H1 (cell line): ENCODE results near the gene DAP. TPM values are rescaled to one million over a fixed set of nuclear protein-coding genes. Genes with fewer than 3 reads are reported as not detected.
A peak's percentile ranks its signal among the peaks of the same experiment; 100 is the strongest.

Experiments used
- CTCF ChIA-PET: fragments of 300-600 bp; sonication (Branson Sonifier 250); formaldehyde crosslinking; loops from one replicate; lab custom pipeline; 2021; ENCODE audit not compliant: partially characterized antibody; lab: Charles Lee
- POLR2A ChIA-PET: fragments of 300-600 bp; sonication (Branson Sonifier 250); formaldehyde crosslinking; loops from one replicate; lab custom pipeline; 2021; ENCODE audit warnings: inconsistent platforms; ENCODE audit not compliant: partially characterized antibody; lab: Charles Lee
- DNase-seq, 2 experiments: peaks; one replicate each; pipeline versions ENCODE4 v3.0.0 to v3.0.0-alpha.2; 2010 to 2022; ENCODE audit warnings: low spot score in 2 of 2, low read depth in 1 of 2, mixed read lengths in 1 of 2
- FAIRE-seq: peaks from 2 replicates; lab custom pipeline; 2011; peaks lifted over from hg19 to GRCh38; lab: Jason Lieb, UNC
- H2AFZ ChIP-seq: 2 replicates; pipeline ENCODE4 v1.8.1; 2012; ENCODE audit warnings: low read length, inconsistent platforms
- H2AK5ac ChIP-seq: 2 replicates; pipeline ENCODE4 v1.6.1; 2013; ENCODE audit warnings: low read depth, low read length
- H2BK120ac ChIP-seq: replicated peaks from 2 replicates; pipeline ENCODE3; 2013; ENCODE audit warnings: low read depth, low read length, inconsistent platforms
- H2BK12ac ChIP-seq: 2 replicates; pipeline ENCODE4 v1.6.1; 2013; ENCODE audit warnings: low read depth, low read length
- H2BK15ac ChIP-seq: 2 replicates; pipeline ENCODE4 v1.6.1; 2013; ENCODE audit warnings: low read length
- H2BK20ac ChIP-seq: 2 replicates; pipeline ENCODE4 v1.6.1; 2013; ENCODE audit warnings: low read length
- H2BK5ac ChIP-seq: 2 replicates; pipeline ENCODE4 v1.6.1; 2013; ENCODE audit warnings: low read depth, low read length
- H3K14ac ChIP-seq: 2 replicates; pipeline ENCODE4 v1.6.1; 2013; ENCODE audit warnings: inconsistent platforms; ENCODE audit not compliant: insufficient read length
- H3K18ac ChIP-seq: 2 replicates; pipeline ENCODE4 v1.6.1; 2013; ENCODE audit warnings: low read length; ENCODE audit errors: extremely low read depth
- H3K23ac ChIP-seq: 2 replicates; pipeline ENCODE4 v1.6.1; 2013; ENCODE audit warnings: inconsistent platforms; ENCODE audit not compliant: insufficient read length
- H3K23me2 ChIP-seq: 2 replicates; pipeline ENCODE4 v1.6.1; 2013; ENCODE audit warnings: low read depth, low read length
- H3K27ac ChIP-seq: 2 replicates; pipeline ENCODE4 v1.6.1; 2011; ENCODE audit warnings: low read depth, low read length, inconsistent platforms
- H3K27me3 ChIP-seq, 4 experiments: replicated peaks in 1 of 4; 1 replicate in 1 of 4; 2 replicates in 3 of 4; pipeline versions ENCODE4 v1.6.1 to v1.8.1; 2011 to 2013; ENCODE audit warnings: low read length in 3 of 4, mild to moderate bottlenecking in 3 of 4, inconsistent platforms in 2 of 4, mixed read lengths in 2 of 4, moderate library complexity in 1 of 4; ENCODE audit not compliant: control insufficient read depth in 3 of 4, insufficient read depth in 3 of 4; ENCODE audit errors: extremely low read depth in 1 of 4
- H3K36me3 ChIP-seq, 4 experiments: 2 replicates each; pipeline versions ENCODE4 v1.6.1 to v1.8.1; 2011 to 2013; ENCODE audit warnings: mild to moderate bottlenecking in 4 of 4, low read length in 3 of 4, moderate library complexity in 2 of 4, control low read depth in 1 of 4, inconsistent platforms in 1 of 4; ENCODE audit not compliant: insufficient read depth in 4 of 4, control insufficient read depth in 2 of 4
- H3K4ac ChIP-seq: replicated peaks from 2 replicates; pipeline ENCODE3; 2013; ENCODE audit warnings: low read length, low read depth, mixed read lengths, inconsistent platforms; ENCODE audit not compliant: insufficient read length
- H3K4me1 ChIP-seq, 4 experiments: replicated peaks in 1 of 4; 1 replicate in 1 of 4; 2 replicates in 3 of 4; pipeline versions ENCODE4 v1.6.1 to v1.8.1; 2011 to 2013; ENCODE audit warnings: low read length in 3 of 4, inconsistent platforms in 2 of 4, mixed read lengths in 1 of 4; ENCODE audit not compliant: insufficient read depth in 4 of 4, control insufficient read depth in 3 of 4
- H3K4me2 ChIP-seq, 2 experiments: 2 replicates each; pipeline versions ENCODE4 v1.6.1 to v1.8.1; 2011 to 2013; ENCODE audit warnings: low read depth in 2 of 2, low read length in 2 of 2, control low read depth in 1 of 2, inconsistent platforms in 1 of 2, mild to moderate bottlenecking in 1 of 2; ENCODE audit not compliant: insufficient read depth in 1 of 2
- H3K4me3 ChIP-seq, 4 experiments: fragments of 200-600, 300-600 bp in 1 of 4; sonication (generic), shearing (Covaris generic), sonication (Bioruptor Twin) in 1 of 4; 2 replicates each; pipeline versions ENCODE4 v1.5.1 to v1.8.1; 2011 to 2016; ENCODE audit warnings: low read length in 4 of 4, low read depth in 3 of 4, control low read depth in 2 of 4, inconsistent platforms in 2 of 4, mild to moderate bottlenecking in 2 of 4, mixed read lengths in 1 of 4, moderate library complexity in 1 of 4; ENCODE audit not compliant: insufficient read depth in 2 of 4; ENCODE audit errors: extremely low read depth in 1 of 4
- H3K56ac ChIP-seq: replicated peaks from 2 replicates; pipeline ENCODE3; 2013; ENCODE audit warnings: low read depth, mild to moderate bottlenecking, mixed read lengths, low read length, inconsistent platforms; ENCODE audit not compliant: insufficient read length
- H3K79me1 ChIP-seq: 2 replicates; pipeline ENCODE4 v1.6.1; 2013; ENCODE audit warnings: low read depth, low read length, control low read depth
- H3K79me2 ChIP-seq, 2 experiments: 2 replicates each; pipeline versions ENCODE4 v1.6.1 to v1.8.1; 2012 to 2013; ENCODE audit warnings: low read length in 2 of 2, mild to moderate bottlenecking in 2 of 2, inconsistent platforms in 1 of 2; ENCODE audit not compliant: insufficient read depth in 2 of 2, control insufficient read depth in 1 of 2
- H3K9ac ChIP-seq, 4 experiments: replicated peaks in 1 of 4; 1 replicate in 1 of 4; 2 replicates in 3 of 4; pipeline versions ENCODE4 v1.6.1 to v1.8.1; 2011 to 2013; ENCODE audit warnings: low read depth in 3 of 4, low read length in 3 of 4, control low read depth in 2 of 4, mild to moderate bottlenecking in 2 of 4, moderate library complexity in 2 of 4, inconsistent platforms in 1 of 4; ENCODE audit errors: extremely low read depth in 1 of 4
- H3K9me3 ChIP-seq, 2 experiments: 2 replicates each; pipeline versions ENCODE4 v1.6.1 to v1.8.1; 2012 to 2013; ENCODE audit warnings: mild to moderate bottlenecking in 2 of 2, moderate library complexity in 2 of 2, control low read depth in 1 of 2, inconsistent platforms in 1 of 2, low read depth in 1 of 2, low read length in 1 of 2, mixed read lengths in 1 of 2; ENCODE audit not compliant: insufficient read depth in 2 of 2
- H4K20me1 ChIP-seq, 2 experiments: replicated peaks in 1 of 2; 2 replicates each; pipeline versions ENCODE3 to v1.8.1; 2011 to 2013; ENCODE audit warnings: inconsistent platforms in 2 of 2, low read length in 2 of 2, mild to moderate bottlenecking in 1 of 2; ENCODE audit not compliant: insufficient read depth in 2 of 2, control insufficient read depth in 1 of 2
- H4K5ac ChIP-seq: 2 replicates; pipeline ENCODE4 v1.6.1; 2013; ENCODE audit warnings: low read length, low read depth, mixed read lengths, inconsistent platforms; ENCODE audit not compliant: insufficient read length
- H4K8ac ChIP-seq: 2 replicates; pipeline ENCODE4 v1.8.0; 2013; ENCODE audit warnings: mild to moderate bottlenecking, moderate library complexity, low read length, inconsistent platforms; ENCODE audit not compliant: insufficient read depth; ENCODE audit errors: extremely low read depth
- H4K91ac ChIP-seq: replicated peaks from 2 replicates; pipeline ENCODE3; 2013; ENCODE audit warnings: low read length, mixed read lengths, inconsistent platforms; ENCODE audit not compliant: insufficient read length
- EGR1 ChIP-seq: IDR thresholded peaks from 2 replicates; pipeline ENCODE4 v1.6.1; 2011; ENCODE audit warnings: low read depth, low read length, borderline replicate concordance
- FOSL1 ChIP-seq: IDR thresholded peaks from 2 replicates; pipeline ENCODE4 v1.6.1; 2011; ENCODE audit warnings: mild to moderate bottlenecking, low read depth, low read length, moderate library complexity; ENCODE audit not compliant: insufficient read depth
- NANOG ChIP-seq: IDR thresholded peaks from 2 replicates; pipeline ENCODE4 v1.6.1; 2011; ENCODE audit warnings: low read length, low read depth, mild to moderate bottlenecking, inconsistent platforms; ENCODE audit not compliant: insufficient read depth, poor library complexity, severe bottlenecking
- SP2 ChIP-seq: IDR thresholded peaks from 2 replicates; pipeline ENCODE4 v1.6.1; 2012; ENCODE audit warnings: mild to moderate bottlenecking, low read length, inconsistent platforms
- SRF ChIP-seq: IDR thresholded peaks from 2 replicates; pipeline ENCODE4 v1.6.1; 2011; ENCODE audit warnings: mild to moderate bottlenecking, low read depth, low read length, moderate library complexity
- SUZ12 ChIP-seq: fragments of 200-600 bp; sonication (generic); IDR thresholded peaks from 2 replicates; pipeline ENCODE4 v1.6.1; 2012; ENCODE audit warnings: mild to moderate bottlenecking, inconsistent platforms, low read length, moderate library complexity, mixed read lengths
- USF2 ChIP-seq: IDR thresholded peaks from 2 replicates; pipeline ENCODE4 v1.6.1; 2011; ENCODE audit warnings: low read length, improper control_type of control experiment
- WGBS, 2 experiments: shearing (Covaris generic) in 1 of 2; methylation state at CpG; one replicate each; pipeline versions ENCODE4 v1.1.6 to v1.1.7; 2013 to 2015; ENCODE audit warnings: low lambda C conversion rate in 2 of 2, mixed read lengths in 2 of 2, inconsistent platforms in 1 of 2, low coverage in 1 of 2, missing lambda C conversion rate in 1 of 2; ENCODE audit not compliant: insufficient replicate concordance in 2 of 2, insufficient coverage in 1 of 2, insufficient read length in 1 of 2; ENCODE audit errors: extremely low coverage in 1 of 2, missing lambda C conversion rate in 1 of 2; 5-methylcytosine and 5-hydroxymethylcytosine counted together
- polyA plus RNA-seq, 7 experiments: library from polyadenylated mRNA; depleted of rRNA in 3 of 7; stranded (reverse) in 5 of 7; unstranded in 2 of 7; fragments of >200 nt in 5 of 7; fragments of 200-250 nt in 2 of 7; gene quantifications; 1 replicate in 5 of 7; 2 replicates in 1 of 7; 4 replicates in 1 of 7; pipeline versions ENCODE4 v1.2.1 to v1.2.3, GENCODE V29; 2011 to 2013; ENCODE audit warnings: missing spikeins in 2 of 7, mixed read lengths in 2 of 7
- total RNA-seq: library from RNA; stranded (reverse); fragmentation: NEBNext Ultra II Directional; extraction: Animal tissue kit (Norgen Biotek cat#: 25700); gene quantifications from 2 replicates; pipeline ENCODE4 v1.2.1, GENCODE V29; 2021

The DAP gene
- total and polyA plus RNA-seq, 2 of the 8 experiments (the other 6 are each of a cell fraction or from before 2014, with no cell fraction given), result 26.2 to 44.4 TPM

DNA sequence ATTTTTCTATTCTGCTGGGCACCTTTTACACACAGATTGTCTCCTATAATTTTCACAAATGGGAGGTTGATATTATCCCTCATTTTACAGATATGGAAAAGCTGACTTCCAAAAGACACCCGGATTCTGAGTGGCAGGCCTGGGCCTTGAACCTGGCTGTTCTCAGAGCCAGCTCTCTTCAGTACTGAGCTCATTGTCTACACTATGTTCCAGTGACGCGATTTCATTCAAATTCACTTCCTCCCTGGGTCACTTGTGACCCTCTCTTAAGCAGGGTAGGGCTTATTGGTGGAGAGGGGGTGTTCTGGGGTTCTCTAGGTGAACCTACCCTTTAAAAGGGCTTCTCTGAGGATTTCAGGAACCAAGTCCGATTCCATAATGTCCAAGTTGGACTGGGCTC lies 127.0 kb downstream of the DAP start:
- Histone ChIP-seq H3K9me3 (no peaks in the 10 kb centered on the region), H2BK15ac (no peak overlapping the region), H3K23me2 (peaks cover 7% of the 10 kb centered on the region), H4K8ac (no peak overlapping the region), H2BK12ac (peak overlapping the region; percentile 40; the same call in 1 of the 2 replicates), H4K20me1 (peaks cover 0 to 2% of the 10 kb centered on the region in 2 experiments), H3K4me2 (no peak overlapping the region), H2BK5ac (no peak overlapping the region), H3K79me1 (peaks cover 4% of the 10 kb centered on the region; the same call in 1 of the 2 replicates), H3K9ac (no peak overlapping the region), H3K23ac (no peak overlapping the region), H2BK120ac (no peak overlapping the region), H3K56ac (no peak overlapping the region), H3K18ac (no peak overlapping the region; the same call in 1 of the 2 replicates), H3K14ac (no peak overlapping the region), H2AK5ac (no peak overlapping the region), H2AFZ (no peak overlapping the region), H4K91ac (no peak overlapping the region), H3K27ac (no peak overlapping the region), H3K79me2 (peaks cover 0 to 13% of the 10 kb centered on the region in 2 experiments; a peak in 2 of 4 replicates), H3K4me3 (no peak overlapping the region), H3K4ac (no peak overlapping the region), H3K27me3 (no peaks in the 10 kb centered on the region), H2BK20ac (no peak overlapping the region), H3K36me3 (no peaks in the 10 kb centered on the region), H4K5ac (no peak overlapping the region), H3K4me1 (peaks cover 18 to 50% (median 36%) of the 10 kb centered on the region in 4 experiments)
- TF ChIP-seq FOSL1 (no peak), SRF (no peak), NANOG (no peak), EGR1 (no peak), SUZ12 (no peak), SP2 (no peak), USF2 (no peak)
- ChIA-PET CTCF (interaction anchor here (0.6 to 4.6 kb wide), 3 partner anchors 22 to 241 kb away, joined by 3 to 49 read pairs (median 4); no protein-coding TSS in a partner anchor), POLR2A (no interaction called here)
- FAIRE-seq (no peak), DNase-seq (no peak)
- WGBS, 2 experiments, result 94% methylated on average over 4 of the region's 4 CpGs; no CpG with 5 or more reads in 1 of the 2 experiments
